Lower lobe of right lung (tissue), 2 donors: ENCODE measurements around the gene LILRB1. TPM values are rescaled to one million over a fixed set of nuclear protein-coding genes. Genes with fewer than 3 reads are reported as not detected.
A peak's percentile ranks its signal among the peaks of the same experiment; 100 is the strongest.

Experiments used
- ATAC-seq, 2 donors: fragments of 200-7000 bp; cut with Tn5 transposase; one replicate each; pipeline ENCODE4 v1.9.1; 2020 to 2022; ENCODE audit warnings: mild to moderate bottlenecking in 2 of 2, moderate library complexity in 2 of 2
- DNase-seq: peaks from one replicate; pipeline ENCODE4 v3.0.0-alpha.2; 2020
- H3K27ac ChIP-seq: fragments of 200-600 bp; one replicate; pipeline ENCODE4 v1.8.0; 2022
- H3K27me3 ChIP-seq: fragments of 200-600 bp; one replicate; pipeline ENCODE4 v1.8.0; 2022; ENCODE audit warnings: low read depth
- H3K36me3 ChIP-seq: fragments of 200-600 bp; one replicate; pipeline ENCODE4 v1.8.0; 2022; ENCODE audit warnings: mild to moderate bottlenecking
- H3K4me1 ChIP-seq: fragments of 200-600 bp; one replicate; pipeline ENCODE4 v1.8.0; 2022
- H3K4me3 ChIP-seq: fragments of 200-600 bp; one replicate; pipeline ENCODE4 v1.8.0; 2022; ENCODE audit warnings: mild to moderate bottlenecking
- H3K9me3 ChIP-seq: fragments of 200-600 bp; one replicate; pipeline ENCODE4 v1.8.0; 2022
- CTCF ChIP-seq: fragments of 200-600 bp; IDR thresholded peaks from one replicate; pipeline ENCODE4 v1.8.0; 2022; ENCODE audit warnings: antibody characterized with exemption, mild to moderate bottlenecking
- intact Hi-C: fragments of 100-400 bp; cut with DNase I; formaldehyde crosslinking; loops from one replicate; pipeline ENCODE4 v1.11.0; 2022
- microRNA-seq: library from miRNA; unstranded; fragments of <30 nt; microRNA quantifications from one replicate; pipeline ENCODE4 v1.2.0, GENCODE V29; 2020; ENCODE audit warnings: borderline number of aligned reads
- total RNA-seq: library from RNA; stranded (reverse); fragmentation: NEBNext Ultra II Directional; extraction: Animal tissue kit (Norgen Biotek cat#: 25700); gene quantifications from one replicate; pipeline ENCODE4 v1.2.1, GENCODE V29; 2021
- donor health status: DM: no; HTN: yes; CAD: no; lungs with severe emphysema.

The LILRB1 gene
- total RNA-seq, 1 donor from 2014 or later, result 43.3 TPM

GRCh38 chr19:54684527-54684926, 54.2 kb downstream of the LILRB1 start:
- Histone ChIP-seq H3K27me3 (peaks cover 11% of the 10 kb centered on the region), H3K4me1 (no peaks in the 10 kb centered on the region), H3K27ac (no peak overlapping the region), H3K36me3 (no peaks in the 10 kb centered on the region), H3K4me3 (no peak overlapping the region), H3K9me3 (no peaks in the 10 kb centered on the region)
- intact Hi-C loops, result no loop called here
- DNase-seq, result no peak
- peak; percentile 26 to 56 for ATAC-seq
- TF ChIP-seq CTCF, result no peak

Small RNA genes within 50 kb of the gene (microRNA-seq; reads per million reads assigned to microRNA genes)
- gene MIR8061, result not detected

Other genes with a start within 250 kb of the LILRB1 start
- not detected for gene TTYH1, start 215.0 kb upstream of the LILRB1 start, total RNA-seq
- gene LENG8, start 181.3 kb upstream of the LILRB1 start, total RNA-seq, result 183 TPM
- 7.3 TPM for gene LENG9, start 166.7 kb upstream of the LILRB1 start, total RNA-seq
- gene CDC42EP5, start 157.2 kb upstream of the LILRB1 start, total RNA-seq, result 25.5 TPM
- 0.95 TPM for gene LAIR2, start 127.7 kb upstream of the LILRB1 start, total RNA-seq
- gene LILRA2, start 56.7 kb upstream of the LILRB1 start, total RNA-seq, result 25.3 TPM
- gene LILRA1, start 36.9 kb upstream of the LILRB1 start, total RNA-seq, result 7.6 TPM
- gene LILRB4, start 32.5 kb downstream of the LILRB1 start, total RNA-seq, result 43.7 TPM
- not detected for gene KIR3DL3, start 94.0 kb downstream of the LILRB1 start, total RNA-seq
- 0.38 TPM for gene KIR2DL3, start 108.0 kb downstream of the LILRB1 start, total RNA-seq
- gene KIR2DL1, start 139.3 kb downstream of the LILRB1 start, total RNA-seq, result 0.83 TPM
- 0.38 TPM for gene KIR2DL4, start 173.1 kb downstream of the LILRB1 start, total RNA-seq
- 0.71 TPM for gene KIR3DL1, start 186.0 kb downstream of the LILRB1 start, total RNA-seq
- gene KIR2DS4, start 202.2 kb downstream of the LILRB1 start, total RNA-seq, result 0.38 TPM
- not detected for gene KIR3DL2, start 220.0 kb downstream of the LILRB1 start, total RNA-seq
- 6.7 TPM for gene FCAR, start 243.8 kb downstream of the LILRB1 start, total RNA-seq